Fibroblast of the aortic adventitia (primary cell): ENCODE results near the gene CDC42BPA. TPM values are rescaled to one million over a fixed set of nuclear protein-coding genes. Genes with fewer than 3 reads are reported as not detected.
"Not testable (repeated sequence)": the region's sequence is repeated elsewhere in the genome, so short reads cannot be mapped to it uniquely, and the experiment has no call there.

ENCODE experiments used
- DNase-seq: peaks from one replicate; pipeline ENCODE4 v3.0.0-alpha.2; 2010; ENCODE audit warnings: low read depth
- H3K4me3 ChIP-seq: 2 replicates; pipeline ENCODE4 v1.5.1; 2011; ENCODE audit warnings: low read depth, mild to moderate bottlenecking, control low read depth, low read length, moderate library complexity
- CTCF ChIP-seq: IDR thresholded peaks from 2 replicates; pipeline ENCODE4 v1.5.1; 2011; ENCODE audit warnings: mild to moderate bottlenecking, low read length, control low read depth, inconsistent platforms; ENCODE audit not compliant: insufficient read depth
- total RNA-seq: library from RNA; depleted of rRNA; stranded (reverse); fragments of >200 nt; gene quantifications from 2 replicates; pipeline ENCODE4 v1.2.3, GENCODE V29; 2012; ENCODE audit warnings: low replicate concordance

Gene CDC42BPA
- total RNA-seq, 1 donor: 82.5 TPM

DNA sequence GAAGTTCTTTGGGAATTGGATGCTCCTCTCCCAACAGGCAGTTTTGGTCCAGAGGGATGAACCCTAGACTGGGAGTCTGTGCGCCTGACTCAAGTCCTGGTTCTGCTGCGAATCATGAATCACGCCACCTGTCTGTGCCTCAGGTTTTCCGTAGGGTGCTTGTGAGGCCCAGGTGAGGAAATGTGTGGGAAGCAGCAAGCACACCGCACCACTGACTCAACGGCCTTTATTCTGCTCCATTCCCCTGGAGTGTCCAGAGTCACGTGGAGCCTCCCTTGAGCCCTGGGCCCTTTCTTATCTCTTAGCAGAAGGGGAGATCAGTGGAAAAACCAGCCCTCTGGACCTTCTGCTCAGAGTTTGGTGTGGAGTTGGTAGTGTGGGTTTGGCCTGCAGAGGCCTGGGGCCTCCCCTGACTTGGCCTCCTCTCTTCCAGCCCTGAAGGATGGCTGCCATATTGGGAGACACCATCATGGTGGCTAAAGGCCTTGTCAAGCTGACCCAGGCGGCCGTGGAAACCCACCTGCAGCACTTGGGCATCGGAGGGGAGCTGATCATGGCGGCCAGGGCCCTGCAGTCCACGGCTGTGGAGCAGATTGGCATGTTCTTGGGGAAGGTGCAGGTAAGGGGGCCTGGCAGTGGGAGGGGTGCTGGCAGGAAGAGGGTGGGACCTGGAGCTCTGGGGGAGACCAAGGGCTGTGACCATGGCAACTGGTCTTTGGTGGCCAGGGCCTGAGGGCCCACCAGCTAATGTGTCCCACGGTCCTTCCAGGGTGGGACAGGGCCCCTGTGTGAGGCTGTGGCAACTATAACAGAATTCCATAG is 357.1 kb downstream of the CDC42BPA start:
- TF ChIP-seq CTCF: no peak
- DNase-seq: no peak
- H3K4me3 ChIP-seq: no peak overlapping the region

- TF ChIP-seq CTCF: no peak
- DNase-seq: no peak
- H3K4me3 ChIP-seq: no peak overlapping the region
Measured at GRCh38 chr1:226960256-226960655, 358.0 kb downstream of the CDC42BPA start.

DNA sequence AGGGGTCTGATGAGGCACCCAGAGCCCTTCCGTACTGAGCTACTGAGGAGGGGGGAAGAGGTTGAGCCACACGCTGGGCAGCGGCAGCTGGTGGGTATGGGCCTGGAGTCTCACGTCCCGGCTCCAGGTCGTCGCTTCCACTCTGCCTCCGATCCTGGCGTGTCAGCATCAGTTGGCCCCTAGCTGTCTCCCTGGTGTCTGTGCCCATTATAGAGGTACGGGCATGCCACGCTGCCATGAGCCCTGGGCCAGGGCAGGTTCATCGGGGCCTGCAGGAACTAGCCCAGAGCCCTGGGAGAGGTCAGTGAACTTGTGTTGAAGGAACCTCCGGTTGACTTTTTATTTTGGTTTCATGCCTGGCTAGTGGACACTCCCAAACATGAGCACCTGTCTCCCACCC is 360.0 kb downstream of the CDC42BPA start:
- H3K4me3 ChIP-seq: no peak overlapping the region
- TF ChIP-seq CTCF: no peak
- DNase-seq: no peak

GRCh38 chr1:226957714-226958113 is 360.6 kb downstream of the CDC42BPA start:
- no peak for TF ChIP-seq CTCF
- no peak for DNase-seq
- no peak overlapping the region for H3K4me3 ChIP-seq

DNA sequence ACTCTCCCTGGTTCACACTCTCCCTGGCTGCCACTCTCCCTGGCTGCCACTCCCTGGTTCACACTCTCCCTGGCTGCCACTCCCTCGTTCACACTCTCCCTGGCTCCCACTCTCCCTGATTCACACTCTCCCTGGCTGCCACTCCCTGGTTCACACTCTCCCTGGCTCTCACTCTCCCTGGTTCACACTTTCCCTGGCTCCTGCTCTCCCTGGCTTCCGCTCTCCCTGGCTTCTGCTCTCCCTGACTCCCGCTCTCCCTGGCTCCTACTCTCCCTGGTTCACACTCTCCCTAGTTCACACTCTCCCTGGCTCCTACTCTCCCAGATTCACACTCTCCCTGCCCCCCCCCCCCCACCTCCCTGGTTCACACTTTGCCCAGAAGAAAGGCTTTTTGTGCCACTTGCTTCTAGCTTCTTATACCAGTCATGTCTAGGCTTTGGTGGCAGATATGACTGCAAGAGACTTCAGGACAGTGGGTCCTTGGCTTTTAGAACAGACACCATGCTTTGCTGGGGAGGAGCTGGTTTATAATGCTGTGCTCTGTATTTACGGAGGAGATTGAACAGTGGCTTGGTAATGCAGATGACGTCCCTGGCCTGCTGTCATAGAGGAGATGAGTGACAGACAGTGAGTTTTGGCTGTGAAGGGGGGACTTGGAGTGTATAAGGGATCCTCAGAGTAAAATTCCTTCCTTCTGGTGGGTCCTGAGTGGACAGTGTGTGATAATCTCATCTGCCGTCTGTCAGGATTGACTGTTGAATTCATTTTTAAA is 361.2 kb downstream of the CDC42BPA start:
- H3K4me3 ChIP-seq: no peak overlapping the region
- DNase-seq: no peak
- no peak for TF ChIP-seq CTCF

DNA sequence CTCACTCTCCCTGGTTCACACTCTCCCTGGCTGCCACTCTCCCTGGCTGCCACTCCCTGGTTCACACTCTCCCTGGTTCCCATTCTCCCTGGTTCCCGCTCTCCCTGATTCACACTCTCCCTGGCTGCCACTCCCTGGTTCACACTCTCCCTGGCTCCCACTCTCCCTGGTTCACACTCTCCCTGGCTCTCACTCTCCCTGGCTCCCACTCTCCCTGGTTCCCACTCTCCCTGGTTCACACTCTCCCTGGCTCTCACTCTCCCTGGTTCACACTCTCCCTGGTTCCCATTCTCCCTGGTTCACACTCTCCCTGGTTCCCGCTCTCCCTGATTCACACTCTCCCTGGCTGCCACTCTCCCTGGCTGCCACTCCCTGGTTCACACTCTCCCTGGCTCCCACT is 362.4 kb downstream of the CDC42BPA start:
- H3K4me3 ChIP-seq, DNase-seq: not testable (repeated sequence)

- DNase-seq: no peak
- TF ChIP-seq CTCF: no peak
- H3K4me3 ChIP-seq: no peak overlapping the region
Measured at GRCh38 chr1:226954777-226955176, 363.5 kb downstream of the CDC42BPA start.
